GM19240 (cell line): Measurements from ENCODE around the gene KCTD16.

ENCODE experiments used
- DNase-seq: peaks from one replicate; pipeline ENCODE4 v3.0.0; 2011; ENCODE audit warnings: low spot score; ENCODE audit not compliant: insufficient read length

Gene KCTD16

DNA sequence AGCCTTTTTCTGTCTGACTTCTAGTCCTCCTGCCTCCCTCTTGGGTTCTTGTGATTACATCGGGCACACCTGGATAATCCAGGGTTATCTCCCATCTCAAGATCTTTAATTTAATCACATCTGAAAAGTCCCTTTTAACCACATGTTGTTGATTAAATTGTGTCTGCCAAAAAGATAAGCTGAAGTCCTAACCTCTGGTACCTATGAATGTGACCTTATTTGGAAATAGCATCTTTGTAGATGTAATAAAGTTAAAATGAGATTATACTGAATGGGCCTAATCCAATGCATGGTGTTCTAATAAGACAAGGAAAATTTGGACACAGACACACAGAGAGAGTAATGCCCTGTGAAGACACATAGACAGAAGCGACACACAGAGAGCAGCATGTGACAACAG, 232.4 kb downstream of the KCTD16 start:
- no peak for DNase-seq

DNA sequence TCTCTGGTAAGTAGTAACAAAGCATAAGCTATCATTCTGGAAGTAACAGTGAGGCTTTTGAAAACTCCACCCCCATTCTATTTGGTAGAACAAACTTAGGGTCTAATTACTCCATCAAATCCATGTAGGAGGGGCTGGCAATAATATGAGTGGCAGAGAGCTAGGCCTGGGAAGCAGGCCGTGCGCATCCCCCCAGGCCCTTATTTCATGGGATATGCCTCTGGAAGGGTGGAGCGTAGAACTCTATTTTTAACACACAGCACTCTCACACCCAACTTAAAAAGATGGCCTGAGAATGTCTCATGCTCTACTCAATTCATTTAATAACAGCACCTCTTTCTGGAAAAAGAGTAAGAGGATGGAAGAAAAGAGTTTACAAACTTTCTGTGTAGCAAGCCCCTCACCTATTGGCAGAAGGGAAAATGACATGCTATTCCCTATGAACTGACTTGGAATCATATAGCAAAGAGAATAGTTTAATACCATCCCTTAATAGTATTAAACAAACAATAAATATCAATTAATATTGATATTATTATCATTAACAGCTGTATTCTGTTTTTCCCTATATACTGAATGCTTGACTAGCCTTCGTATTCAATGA, 233.2 kb downstream of the KCTD16 start:
- DNase-seq = no peak

DNA sequence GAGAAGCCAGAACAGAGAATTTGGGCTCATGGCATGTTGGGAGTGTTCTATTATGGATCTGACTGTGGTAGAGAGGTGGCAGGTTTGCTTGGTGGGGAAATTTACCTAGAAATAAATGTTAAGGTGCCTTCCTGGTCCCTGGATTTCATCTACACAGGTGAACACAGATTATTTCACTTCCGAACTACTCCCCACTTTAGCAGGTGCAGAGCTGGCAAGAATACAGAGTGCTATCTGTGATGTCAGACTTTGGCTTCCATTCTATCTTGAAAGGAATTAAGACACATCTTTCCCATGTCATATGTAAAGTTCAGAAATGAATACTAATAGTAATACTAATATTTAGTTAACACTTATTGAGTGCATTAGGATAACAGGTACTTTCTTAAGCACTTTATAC, 234.0 kb downstream of the KCTD16 start:
- no peak for DNase-seq

DNA sequence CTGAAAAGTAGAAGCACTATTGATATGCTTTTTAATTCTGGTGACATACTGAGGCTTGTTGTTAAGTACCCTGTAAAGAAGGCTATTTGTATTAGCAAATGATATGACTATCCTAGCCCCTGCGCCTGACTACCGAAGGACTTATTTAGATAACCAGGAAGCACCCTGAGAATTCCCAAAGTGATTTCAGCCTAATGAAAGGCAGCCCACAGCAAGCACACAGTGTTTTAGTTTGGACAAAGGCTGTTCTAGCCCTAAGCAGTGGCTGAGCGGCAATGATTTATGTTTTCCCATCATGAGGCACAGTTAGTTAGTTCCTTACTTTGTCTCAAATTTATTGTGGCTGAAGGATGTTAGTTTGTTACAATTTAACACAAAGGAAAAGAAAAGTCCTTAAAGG, 235.3 kb downstream of the KCTD16 start:
- DNase-seq = no peak

DNA sequence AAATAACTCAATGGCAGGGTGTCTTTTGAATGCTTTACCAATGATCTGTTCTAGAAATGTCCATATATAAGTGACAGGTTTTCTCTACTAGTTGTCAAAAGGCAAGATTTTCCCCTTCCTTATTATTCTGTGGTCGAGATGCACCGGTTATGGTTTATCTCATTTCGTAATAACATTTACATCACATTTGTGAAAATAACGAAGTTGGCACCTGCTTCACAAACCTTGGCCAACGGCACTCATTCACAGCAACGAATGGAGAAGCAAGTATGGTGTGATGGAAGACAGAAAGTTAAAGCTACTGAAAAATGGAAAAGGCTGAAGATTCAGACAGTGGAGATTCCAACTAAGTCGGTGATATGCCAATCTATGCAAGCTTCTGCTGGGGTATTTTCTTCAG, 235.8 kb downstream of the KCTD16 start:
- no peak for DNase-seq

DNA sequence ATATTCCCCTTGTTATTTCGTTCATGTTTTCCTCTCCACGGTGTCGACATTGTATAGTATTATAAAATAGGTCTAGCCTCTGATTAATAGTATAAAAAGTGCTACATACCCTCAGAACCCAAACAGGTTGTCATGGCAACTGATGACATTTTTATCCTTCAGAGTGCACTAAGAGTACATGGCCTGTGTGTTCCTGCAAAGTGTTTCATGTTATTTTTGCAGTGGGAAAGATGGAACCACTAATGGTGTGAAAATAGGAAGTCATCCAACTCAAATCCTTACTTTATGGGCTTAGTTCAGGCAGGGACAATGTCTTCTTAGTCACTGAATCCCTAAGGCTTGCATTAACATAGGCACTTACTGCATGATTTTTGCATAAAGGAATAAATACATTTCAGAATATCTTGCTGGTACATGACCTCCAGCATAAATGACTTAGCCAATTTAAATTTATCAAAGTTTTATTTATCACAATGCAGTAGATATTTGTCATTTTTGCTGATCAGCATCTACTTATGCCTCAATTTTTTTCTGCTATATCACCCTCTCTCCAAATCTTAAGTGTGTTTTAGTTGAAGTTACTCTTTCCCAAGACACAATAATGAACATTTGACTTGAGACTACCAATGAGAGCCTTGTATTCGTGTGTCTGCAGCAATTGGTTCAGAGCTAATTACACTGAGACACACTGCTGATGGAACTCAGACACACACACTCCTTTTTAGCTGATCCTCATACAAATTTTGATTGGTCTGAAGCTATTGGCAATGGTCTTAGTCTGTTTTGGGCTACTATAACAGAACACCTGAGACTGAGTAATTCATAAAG, 243.7 kb downstream of the KCTD16 start:
- no peak for DNase-seq

DNA sequence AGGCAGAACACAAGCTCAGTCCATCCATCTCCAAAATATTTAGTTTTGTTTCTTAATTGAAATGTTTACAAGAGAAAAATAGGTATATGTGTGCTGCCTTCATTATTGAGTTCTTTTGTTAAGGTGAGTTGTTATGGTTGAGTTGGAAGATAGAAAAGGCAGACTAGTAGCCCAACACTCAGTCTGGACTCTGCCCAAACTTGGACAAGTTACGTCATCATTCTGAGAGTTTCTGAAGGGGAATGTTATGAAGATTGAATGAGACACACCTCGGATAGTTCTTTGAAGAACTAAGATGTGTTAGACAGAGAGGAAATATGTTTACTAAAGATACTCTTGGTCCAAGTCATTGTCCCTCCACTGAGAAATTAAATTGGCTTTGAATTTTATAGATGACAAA, 245.5 kb downstream of the KCTD16 start:
- DNase-seq = no peak

DNA sequence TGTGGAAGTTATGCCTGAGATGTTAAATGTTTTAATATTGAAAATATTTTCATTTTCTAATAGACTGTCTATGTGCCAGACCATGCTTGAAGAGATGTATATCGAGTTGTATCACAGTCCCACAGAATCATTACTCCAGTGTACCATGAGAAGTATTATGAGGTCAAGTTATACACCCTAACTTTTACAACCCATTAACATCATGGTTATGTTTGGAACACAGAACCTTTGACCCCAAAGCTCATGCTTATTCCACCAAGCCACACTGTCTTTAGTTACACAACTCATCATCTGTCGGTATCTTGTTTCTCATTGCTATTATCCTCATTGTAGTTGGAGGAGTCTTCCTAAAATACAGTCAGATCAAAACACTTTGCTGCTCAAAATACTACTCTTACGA, 248.0 kb downstream of the KCTD16 start:
- no peak for DNase-seq

DNA sequence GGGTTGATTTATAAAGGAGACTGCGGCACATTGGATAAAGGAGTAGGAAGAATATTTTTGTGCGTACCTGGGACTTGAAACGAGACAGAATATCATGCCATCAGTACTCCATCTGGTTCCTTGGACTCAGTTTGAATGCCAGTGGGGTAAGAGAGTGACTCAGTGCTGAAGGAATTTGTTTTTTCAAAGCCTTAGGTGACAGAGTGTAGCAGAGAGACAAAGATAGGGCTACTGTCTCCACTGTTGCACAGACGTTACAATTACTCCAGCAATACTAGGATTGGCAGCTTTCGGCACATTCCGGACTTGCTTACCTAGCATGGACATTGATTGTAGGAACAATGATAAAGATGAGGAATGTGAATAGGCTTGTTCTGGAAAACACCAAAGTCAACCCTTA, 250.7 kb downstream of the KCTD16 start:
- DNase-seq = no peak

DNA sequence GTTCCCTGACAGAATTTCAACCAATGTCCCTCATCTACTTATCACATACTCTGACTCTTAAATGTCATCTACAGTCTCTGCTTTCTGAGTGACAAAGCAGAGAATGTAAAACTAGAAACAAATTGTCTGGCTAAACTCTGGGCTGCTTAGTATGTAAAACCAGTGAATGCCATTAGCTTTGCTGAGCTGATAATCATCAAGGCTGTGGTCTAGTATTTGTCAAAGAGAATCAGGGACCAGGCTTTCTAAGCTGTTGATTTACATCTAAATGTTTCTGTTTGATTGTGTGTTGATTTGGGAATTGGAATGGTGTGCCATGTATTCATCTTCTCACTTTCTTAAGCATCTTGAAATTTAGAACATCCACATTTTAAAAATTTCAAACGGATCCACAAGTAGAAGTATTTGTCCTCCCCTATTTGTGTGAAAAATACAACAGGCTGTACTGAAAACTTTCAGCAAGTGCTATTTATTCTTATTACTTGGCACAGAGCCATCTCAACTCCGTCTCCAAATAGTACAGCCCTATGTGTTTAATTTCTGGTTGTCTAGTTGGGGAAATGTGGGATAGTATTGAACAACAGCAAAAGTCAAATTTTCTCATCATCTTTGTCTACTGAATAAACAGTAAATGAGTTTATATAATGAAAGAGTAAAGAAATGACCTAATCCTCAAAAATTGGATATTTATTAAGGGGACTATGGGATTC, 251.5 kb downstream of the KCTD16 start:
- DNase-seq = no peak

DNA sequence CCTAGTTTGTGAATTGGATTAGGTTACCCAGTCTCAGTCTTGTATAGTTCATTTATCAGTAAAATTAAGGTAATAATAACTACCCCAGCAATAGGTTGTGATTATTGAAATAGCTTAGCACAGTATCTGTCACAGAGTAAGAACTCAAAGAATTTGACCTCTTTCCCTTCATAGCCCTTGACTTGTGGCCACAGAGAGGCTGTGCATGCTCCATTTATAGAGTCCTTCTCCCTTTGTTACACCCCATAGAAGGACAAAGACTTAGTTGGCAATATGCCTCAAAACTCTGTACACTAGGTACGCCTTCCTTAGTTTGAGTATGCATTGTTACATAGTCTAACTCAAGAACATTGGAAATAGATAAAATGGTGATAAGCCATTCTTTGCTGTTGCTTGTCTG, 257.2 kb downstream of the KCTD16 start:
- DNase-seq = no peak

DNA sequence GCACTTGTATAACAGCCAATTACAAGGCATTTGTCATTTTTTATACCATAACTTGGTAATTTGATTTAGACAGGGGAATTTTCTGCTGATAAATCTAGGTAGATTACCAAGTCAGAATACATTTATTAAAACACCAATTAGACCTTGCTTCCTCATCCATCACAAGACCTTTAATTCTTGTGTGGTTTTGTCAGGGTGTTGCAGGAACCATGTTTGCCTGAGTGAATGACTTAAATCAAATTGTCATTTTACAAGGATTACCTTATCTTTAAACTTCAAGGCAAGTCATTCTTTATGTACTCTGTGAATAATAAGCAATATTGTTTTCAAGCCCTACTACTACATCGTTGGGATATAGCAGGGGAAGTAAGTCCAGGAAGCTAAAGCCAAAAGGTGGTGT, 257.7 kb downstream of the KCTD16 start:
- DNase-seq = no peak

DNA sequence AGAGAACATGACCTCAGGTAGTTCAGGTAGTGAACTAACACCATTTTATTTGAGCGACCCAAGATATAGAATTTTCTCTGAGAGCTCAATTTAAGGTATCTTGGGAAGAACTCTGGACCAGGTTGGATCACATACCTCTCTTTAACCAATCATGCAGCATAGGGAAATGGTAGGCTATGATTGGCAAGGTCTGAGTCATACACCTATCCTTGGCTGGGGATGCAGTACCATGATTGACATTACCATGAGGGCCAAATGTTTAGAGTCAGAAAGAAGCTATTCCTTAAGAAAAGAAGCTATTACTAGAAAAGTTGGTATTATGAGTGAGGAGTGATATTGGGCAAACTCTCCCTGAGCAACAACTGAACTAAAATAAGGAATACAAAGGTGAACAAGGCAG, 258.7 kb downstream of the KCTD16 start:
- DNase-seq = no peak

DNA sequence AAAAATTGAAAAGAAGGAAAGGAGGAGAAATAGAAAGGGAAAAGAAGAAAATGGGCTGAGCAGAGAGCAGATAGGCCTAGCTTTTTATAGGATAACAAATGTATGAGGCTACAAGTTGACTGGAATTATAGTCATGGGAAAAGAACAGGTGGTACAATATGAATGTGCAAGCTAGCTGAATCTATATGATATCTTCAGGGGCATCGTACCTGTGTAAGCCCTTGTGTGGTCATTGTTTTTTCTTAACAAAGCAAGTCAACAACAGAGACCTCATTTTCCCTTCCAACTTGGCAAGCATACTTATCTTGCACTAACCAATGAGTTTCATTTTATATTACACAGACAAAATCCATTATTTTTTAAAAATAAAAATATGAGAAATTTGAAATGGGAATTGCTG, 259.2 kb downstream of the KCTD16 start:
- no peak for DNase-seq

DNA sequence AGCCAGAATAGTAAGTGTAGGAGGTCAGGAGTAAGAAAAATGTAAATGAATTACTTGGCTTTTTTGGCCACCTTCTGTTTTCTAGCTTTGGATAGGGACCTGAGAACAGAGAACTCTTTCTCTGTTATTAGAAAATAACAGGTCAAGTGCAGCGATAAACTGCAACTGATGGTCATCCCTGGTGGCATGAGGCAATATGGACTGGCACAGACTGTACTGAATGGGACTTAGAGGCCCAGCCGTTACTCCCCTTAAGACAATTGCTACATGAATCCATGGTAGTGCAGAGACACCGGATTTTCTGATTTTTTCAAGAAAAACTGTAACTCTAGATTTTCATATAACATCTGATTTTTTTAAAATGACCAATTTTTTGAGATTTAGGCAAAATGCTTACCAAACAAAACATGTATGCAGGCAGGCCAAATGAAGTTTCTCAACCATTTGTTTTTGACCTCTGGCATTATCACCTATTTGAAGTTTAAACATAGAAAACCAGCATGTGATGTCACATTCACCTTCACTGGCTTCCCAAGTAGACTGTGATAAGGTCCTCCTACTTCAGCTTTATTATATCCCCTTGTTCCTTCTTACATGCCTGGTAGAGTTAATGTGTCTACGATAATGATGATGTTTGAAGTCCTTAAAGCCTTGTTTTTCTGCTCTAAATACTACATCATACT, 262.6 kb downstream of the KCTD16 start:
- DNase-seq = no peak

DNA sequence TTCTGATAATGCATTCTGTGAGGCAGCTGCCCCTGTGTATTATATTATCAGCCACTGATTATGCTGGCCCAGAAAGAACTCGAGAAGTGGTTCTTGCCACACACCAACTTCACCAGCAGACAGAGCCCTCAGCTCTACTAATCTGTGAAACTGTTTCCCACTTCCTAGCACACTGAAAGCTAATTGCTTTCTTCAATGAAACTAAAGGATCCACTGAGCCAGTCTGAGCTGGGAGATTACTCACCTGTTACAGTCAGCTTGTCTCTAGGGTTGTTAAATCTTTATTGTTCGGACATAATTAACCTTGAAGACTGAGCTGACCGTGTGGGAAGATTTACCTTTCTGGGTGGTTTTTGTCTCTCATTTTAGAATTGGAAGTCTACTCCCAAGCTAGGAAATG, 263.2 kb downstream of the KCTD16 start:
- DNase-seq = no peak

DNA sequence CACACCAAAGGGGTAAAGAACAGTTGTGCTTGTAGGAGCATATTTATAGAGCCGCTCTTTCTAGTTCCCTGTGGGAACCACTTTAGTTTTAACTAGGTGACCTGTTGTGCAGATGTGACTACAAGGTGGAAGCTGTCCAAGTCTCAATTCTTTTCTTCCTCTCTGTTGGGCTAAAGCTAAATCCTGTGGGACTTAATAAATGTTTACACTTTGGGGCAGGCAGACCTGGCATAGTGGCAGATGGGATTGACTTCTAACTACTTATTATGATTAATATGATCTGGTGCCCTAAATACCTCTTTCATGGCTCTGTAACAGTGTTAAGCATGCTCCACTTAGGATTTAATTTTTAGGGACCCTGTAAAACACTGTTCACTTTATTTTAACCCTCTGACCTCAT, 265.3 kb downstream of the KCTD16 start:
- no peak for DNase-seq

DNA sequence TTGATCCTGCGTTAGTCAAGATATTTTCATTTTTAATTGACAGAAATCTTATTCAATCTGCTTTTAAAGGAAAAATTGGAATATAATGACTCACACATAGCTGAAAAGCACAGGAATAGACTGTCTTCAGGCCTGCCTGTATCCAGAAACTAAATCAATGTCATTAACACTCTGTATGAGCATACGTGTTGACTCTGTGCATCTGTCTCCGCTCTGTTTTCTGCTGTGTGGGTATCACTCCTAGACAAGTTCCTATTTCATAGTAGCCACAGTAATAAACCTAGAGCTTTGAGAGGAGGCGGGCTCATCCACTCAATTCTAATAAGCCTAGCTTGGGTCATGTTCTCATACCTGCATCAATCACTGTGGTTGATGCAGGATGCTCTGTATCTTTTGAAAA, 267.6 kb downstream of the KCTD16 start:
- DNase-seq = no peak

DNA sequence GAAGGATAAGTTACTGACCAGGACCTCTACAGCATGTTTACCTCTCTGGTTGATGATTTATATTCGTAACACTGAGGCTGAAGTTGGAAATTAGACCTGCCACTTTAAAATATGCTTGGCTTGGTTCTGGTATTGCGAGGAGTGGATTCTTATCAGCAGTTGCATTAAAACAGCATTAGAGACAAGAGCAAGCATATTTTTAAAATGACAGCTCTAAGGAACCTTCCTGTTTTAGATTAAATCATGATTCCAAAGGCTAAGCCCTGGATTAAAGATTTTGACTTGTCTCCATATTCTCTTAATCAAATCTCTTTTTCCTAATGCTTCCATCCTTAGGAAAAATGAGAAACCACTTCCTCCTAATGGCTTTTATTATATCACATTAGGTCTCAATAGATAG, 277.8 kb downstream of the KCTD16 start:
- DNase-seq = no peak

DNA sequence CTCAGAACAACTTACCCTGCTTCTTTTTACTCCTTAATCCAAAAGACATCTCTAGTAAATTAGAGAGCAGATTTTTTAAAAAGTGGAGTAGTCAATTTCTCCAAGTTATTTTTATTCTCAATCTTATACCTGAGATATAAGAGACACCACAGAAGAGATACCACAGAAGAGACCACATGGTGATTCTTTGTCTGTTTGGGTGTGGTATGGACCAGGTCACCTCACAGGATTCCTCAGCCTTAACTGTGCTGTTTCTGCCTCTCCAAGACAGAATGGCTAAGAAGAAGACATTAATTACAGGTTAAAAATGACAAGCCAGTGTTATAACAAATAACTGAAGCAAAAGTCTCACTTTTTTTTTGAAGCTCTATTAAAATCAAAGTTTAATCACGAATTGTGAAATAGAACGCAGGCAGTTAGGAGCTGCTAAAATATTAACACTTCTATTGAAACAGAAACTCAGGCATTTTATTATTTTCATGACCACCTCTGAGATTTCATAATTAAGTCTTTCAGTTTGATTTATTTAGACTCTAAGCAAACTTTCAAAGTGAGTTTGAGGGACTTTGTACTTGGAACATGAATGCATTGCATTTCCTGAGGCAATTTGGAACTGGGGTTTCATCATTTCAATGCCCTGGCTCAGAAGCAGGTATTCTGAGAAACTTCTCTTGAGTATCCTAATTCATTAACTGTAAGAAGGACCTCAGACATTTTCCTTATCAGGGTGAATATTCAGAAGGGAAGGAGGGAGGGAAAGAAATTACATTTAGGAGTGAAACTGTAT, 280.7 kb downstream of the KCTD16 start:
- no peak for DNase-seq

DNA sequence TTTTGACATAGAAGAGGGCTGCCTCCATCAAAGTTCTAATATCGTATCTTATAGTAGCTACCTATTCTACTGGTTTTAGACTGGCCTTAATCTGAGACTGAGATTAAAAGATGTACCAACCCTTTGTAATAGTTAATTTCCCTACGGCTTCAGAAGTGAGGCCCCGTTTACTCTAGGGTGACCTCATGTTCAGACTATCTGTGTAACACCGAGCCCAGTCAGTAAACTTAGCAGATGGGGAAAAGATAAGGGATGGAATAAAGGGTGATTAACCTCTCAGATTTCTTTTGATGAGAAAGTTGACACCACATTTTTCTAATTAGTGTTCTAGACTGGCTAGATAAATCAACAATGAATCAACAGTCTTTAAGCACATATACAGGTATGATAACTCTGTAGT, 283.1 kb downstream of the KCTD16 start:
- no peak for DNase-seq
